K562 (cell line): ENCODE data around the gene DNAJC11. TPM values are rescaled to one million over a fixed set of nuclear protein-coding genes. Genes with fewer than 3 reads are reported as not detected.

Experiments used
- ATAC-seq: fragments of 200-7000 bp; cut with Tn5 transposase; 3 replicates; pipeline ENCODE4 v1.9.1; 2020; ENCODE audit warnings: moderate library complexity
- BruUV-seq: library from RNA; stranded (reverse); fragments of 400-500 nt; replicated peaks from 2 replicates; lab custom pipeline; 2021; lab: Mats Ljungman, UMichigan
- CTCF ChIA-PET: fragments of 300-600 bp; formaldehyde crosslinking; extraction: SDS; loops from one replicate; lab custom pipeline; 2021; ENCODE audit warnings: low intra/inter-chr PET ratio; lab: Yijun Ruan, JAX
- POLR2A ChIA-PET: fragments of 300-600, 350-650 bp; sonication (Branson Sonifier 250); formaldehyde crosslinking; extraction: SDS; loops from one replicate; lab custom pipeline; 2021; ENCODE audit warnings: antibody characterized with exemption, inconsistent platforms; lab: Yijun Ruan, JAX
- DNase-seq, 4 experiments: peaks; one replicate each; pipeline versions ENCODE4 v3.0.0 to v3.0.0-alpha.2; 2011 to 2018; ENCODE audit warnings: low spot score in 3 of 4, mixed read lengths in 3 of 4; ENCODE audit errors: extremely low read depth in 1 of 4
- FAIRE-seq: peaks from 2 replicates; lab custom pipeline; 2011; peaks lifted over from hg19 to GRCh38; lab: Jason Lieb, UNC
- H2AFZ ChIP-seq: 2 replicates; pipeline ENCODE4 v1.6.0; 2011; ENCODE audit warnings: low read depth, low read length, control low read depth, inconsistent platforms
- H3K27ac ChIP-seq: fragments of 200-600 bp; 3 replicates; pipeline ENCODE4 v1.8.0; 2011; ENCODE audit warnings: low read depth, mild to moderate bottlenecking, control low read depth, inconsistent platforms, low read length, moderate library complexity, mixed read lengths; ENCODE audit errors: extremely low read depth
- H3K27me3 ChIP-seq, 2 experiments: fragments of 300-600 bp in 1 of 2; 2 replicates in 1 of 2; 3 replicates in 1 of 2; pipeline versions ENCODE4 v1.6.0 to v1.8.0; 2011; ENCODE audit warnings: inconsistent platforms in 2 of 2, low read length in 2 of 2, mild to moderate bottlenecking in 1 of 2, mixed read lengths in 1 of 2, moderate library complexity in 1 of 2; ENCODE audit not compliant: control insufficient read depth in 2 of 2, insufficient read depth in 2 of 2
- H3K36me3 ChIP-seq: fragments of 300-600 bp; 3 replicates; pipeline ENCODE4 v1.8.0; 2011; ENCODE audit warnings: mild to moderate bottlenecking, low read length, inconsistent platforms; ENCODE audit not compliant: control insufficient read depth, insufficient read depth
- H3K4me1 ChIP-seq, 2 experiments: fragments of 200-600 bp in 1 of 2; replicated peaks in 1 of 2; 2 replicates in 1 of 2; 3 replicates in 1 of 2; pipeline versions ENCODE4 v1.5.1 to v1.8.0; 2011; ENCODE audit warnings: inconsistent platforms in 2 of 2, low read length in 2 of 2, mild to moderate bottlenecking in 1 of 2, mixed read lengths in 1 of 2, moderate library complexity in 1 of 2; ENCODE audit not compliant: control insufficient read depth in 2 of 2, insufficient read depth in 2 of 2
- H3K4me2 ChIP-seq: 2 replicates; pipeline ENCODE4 v1.6.1; 2011; ENCODE audit warnings: low read length, control low read depth, inconsistent platforms, mixed read lengths; ENCODE audit not compliant: insufficient read depth
- H3K4me3 ChIP-seq: fragments of 200-600 bp; sonication (generic), shearing (Covaris generic); 2 replicates; pipeline ENCODE4 v1.5.1; 2016; ENCODE audit warnings: control low read depth, inconsistent platforms
- H3K79me2 ChIP-seq: fragments of 200-600 bp; 3 replicates; pipeline ENCODE4 v1.8.0; 2011; ENCODE audit warnings: low read length, inconsistent platforms; ENCODE audit not compliant: control insufficient read depth, insufficient read depth
- H3K9ac ChIP-seq, 2 experiments: 2 replicates each; pipeline versions ENCODE4 v1.6.0 to v1.6.1; 2011; ENCODE audit warnings: low read depth in 2 of 2, low read length in 2 of 2, control low read depth in 1 of 2, inconsistent platforms in 1 of 2, mild to moderate bottlenecking in 1 of 2, mixed read lengths in 1 of 2; ENCODE audit not compliant: insufficient read depth in 1 of 2
- H3K9me1 ChIP-seq: one replicate; pipeline ENCODE4 v1.6.0; 2011; ENCODE audit warnings: inconsistent platforms, mild to moderate bottlenecking, low read length, moderate library complexity; ENCODE audit not compliant: control insufficient read depth, insufficient read depth
- H3K9me3 ChIP-seq: replicated peaks from 2 replicates; pipeline ENCODE4 v1.5.1; 2011; ENCODE audit warnings: low read depth, low read length, inconsistent platforms; ENCODE audit not compliant: control insufficient read depth, insufficient read depth
- H4K20me1 ChIP-seq: replicated peaks from 2 replicates; pipeline ENCODE4 v1.6.1; 2011; ENCODE audit warnings: low read length, inconsistent platforms, mixed read lengths; ENCODE audit not compliant: control insufficient read depth, insufficient read depth
- KDM1A ChIP-seq, 2 experiments: fragments of 450-650 bp; IDR thresholded peaks; 2 replicates each; pipeline ENCODE4 v1.6.1; 2016; ENCODE audit warnings: mild to moderate bottlenecking in 2 of 2
- WGBS: fragments of 100-300 bp; shearing (Covaris generic); methylation state at CpG from one replicate; pipeline ENCODE4 v1.1.6; 2016; ENCODE audit warnings: low coverage, mixed read lengths; ENCODE audit not compliant: insufficient coverage; ENCODE audit errors: missing lambda C conversion rate; 5-methylcytosine and 5-hydroxymethylcytosine counted together
- in situ Hi-C: fragments of 300-500 bp; cut with MboI; formaldehyde crosslinking; loops from 4 replicates; pipeline ENCODE4 v1.15.0; 2018; ENCODE audit warnings: inconsistent platforms, mixed read lengths
- intact Hi-C: fragments of 100-400 bp; cut with micrococcal nuclease; formaldehyde crosslinking; loops from 2 replicates; pipeline ENCODE4 v1.14.2; 2022
- polyA plus RNA-seq, 8 experiments: library from polyadenylated mRNA; depleted of rRNA in 4 of 8; stranded (reverse) in 5 of 8; unstranded in 3 of 8; fragments of >200 nt; fragmentation: Nextera tagmentation in 2 of 8; fragmentation: Illumina TruSeq in 1 of 8; extraction: Ambion mirVana in 2 of 8; extraction: Trizol in 1 of 8; gene quantifications; 2 replicates each; pipeline versions ENCODE4 v1.2.1 to v1.2.3, GENCODE V29; 2011 to 2014; ENCODE audit warnings: inconsistent platforms in 1 of 8, missing spikeins in 1 of 8
- total RNA-seq, 7 experiments: library from RNA; depleted of rRNA in 6 of 7; stranded (reverse); fragments of >200 nt in 6 of 7; fragmentation: Illumina TruSeq in 2 of 7; extraction: Trizol in 2 of 7; gene quantifications; 2 replicates each; pipeline versions ENCODE4 v1.2.1 to v1.2.3, GENCODE V29; 2011 to 2021; ENCODE audit warnings: low replicate concordance in 1 of 7
- TF ChIP-seq, protein P1 (sequence below): fragments of 200-600 bp; sonication (generic); IDR thresholded peaks from one replicate; pipeline ENCODE4 v1.6.1; 2012; ENCODE audit warnings: mild to moderate bottlenecking, low read depth, low read length, inconsistent platforms

Gene DNAJC11
- total and polyA plus RNA-seq, 9 of the 15 experiments (the other 6 are each of a cell fraction or from before 2014, with no cell fraction given), result 14.1 to 123 (median 76.6) TPM

GRCh38 chr1:6726253-6726652 lies 24.6 kb upstream of the DNAJC11 start:
- H3K9me3 ChIP-seq, result no peaks in the 10 kb centered on the region
- intact Hi-C loops (loop anchor here (5.0 to 10.0 kb wide), 2 partner anchors 61 to 349 kb away; partner anchors contain the start of gene CAMTA1), in situ Hi-C loops (loop anchor here (10.0 kb wide), 2 partner anchors 169 to 499 kb away; no protein-coding TSS in a partner anchor)
- TF ChIP-seq, protein P1, sequence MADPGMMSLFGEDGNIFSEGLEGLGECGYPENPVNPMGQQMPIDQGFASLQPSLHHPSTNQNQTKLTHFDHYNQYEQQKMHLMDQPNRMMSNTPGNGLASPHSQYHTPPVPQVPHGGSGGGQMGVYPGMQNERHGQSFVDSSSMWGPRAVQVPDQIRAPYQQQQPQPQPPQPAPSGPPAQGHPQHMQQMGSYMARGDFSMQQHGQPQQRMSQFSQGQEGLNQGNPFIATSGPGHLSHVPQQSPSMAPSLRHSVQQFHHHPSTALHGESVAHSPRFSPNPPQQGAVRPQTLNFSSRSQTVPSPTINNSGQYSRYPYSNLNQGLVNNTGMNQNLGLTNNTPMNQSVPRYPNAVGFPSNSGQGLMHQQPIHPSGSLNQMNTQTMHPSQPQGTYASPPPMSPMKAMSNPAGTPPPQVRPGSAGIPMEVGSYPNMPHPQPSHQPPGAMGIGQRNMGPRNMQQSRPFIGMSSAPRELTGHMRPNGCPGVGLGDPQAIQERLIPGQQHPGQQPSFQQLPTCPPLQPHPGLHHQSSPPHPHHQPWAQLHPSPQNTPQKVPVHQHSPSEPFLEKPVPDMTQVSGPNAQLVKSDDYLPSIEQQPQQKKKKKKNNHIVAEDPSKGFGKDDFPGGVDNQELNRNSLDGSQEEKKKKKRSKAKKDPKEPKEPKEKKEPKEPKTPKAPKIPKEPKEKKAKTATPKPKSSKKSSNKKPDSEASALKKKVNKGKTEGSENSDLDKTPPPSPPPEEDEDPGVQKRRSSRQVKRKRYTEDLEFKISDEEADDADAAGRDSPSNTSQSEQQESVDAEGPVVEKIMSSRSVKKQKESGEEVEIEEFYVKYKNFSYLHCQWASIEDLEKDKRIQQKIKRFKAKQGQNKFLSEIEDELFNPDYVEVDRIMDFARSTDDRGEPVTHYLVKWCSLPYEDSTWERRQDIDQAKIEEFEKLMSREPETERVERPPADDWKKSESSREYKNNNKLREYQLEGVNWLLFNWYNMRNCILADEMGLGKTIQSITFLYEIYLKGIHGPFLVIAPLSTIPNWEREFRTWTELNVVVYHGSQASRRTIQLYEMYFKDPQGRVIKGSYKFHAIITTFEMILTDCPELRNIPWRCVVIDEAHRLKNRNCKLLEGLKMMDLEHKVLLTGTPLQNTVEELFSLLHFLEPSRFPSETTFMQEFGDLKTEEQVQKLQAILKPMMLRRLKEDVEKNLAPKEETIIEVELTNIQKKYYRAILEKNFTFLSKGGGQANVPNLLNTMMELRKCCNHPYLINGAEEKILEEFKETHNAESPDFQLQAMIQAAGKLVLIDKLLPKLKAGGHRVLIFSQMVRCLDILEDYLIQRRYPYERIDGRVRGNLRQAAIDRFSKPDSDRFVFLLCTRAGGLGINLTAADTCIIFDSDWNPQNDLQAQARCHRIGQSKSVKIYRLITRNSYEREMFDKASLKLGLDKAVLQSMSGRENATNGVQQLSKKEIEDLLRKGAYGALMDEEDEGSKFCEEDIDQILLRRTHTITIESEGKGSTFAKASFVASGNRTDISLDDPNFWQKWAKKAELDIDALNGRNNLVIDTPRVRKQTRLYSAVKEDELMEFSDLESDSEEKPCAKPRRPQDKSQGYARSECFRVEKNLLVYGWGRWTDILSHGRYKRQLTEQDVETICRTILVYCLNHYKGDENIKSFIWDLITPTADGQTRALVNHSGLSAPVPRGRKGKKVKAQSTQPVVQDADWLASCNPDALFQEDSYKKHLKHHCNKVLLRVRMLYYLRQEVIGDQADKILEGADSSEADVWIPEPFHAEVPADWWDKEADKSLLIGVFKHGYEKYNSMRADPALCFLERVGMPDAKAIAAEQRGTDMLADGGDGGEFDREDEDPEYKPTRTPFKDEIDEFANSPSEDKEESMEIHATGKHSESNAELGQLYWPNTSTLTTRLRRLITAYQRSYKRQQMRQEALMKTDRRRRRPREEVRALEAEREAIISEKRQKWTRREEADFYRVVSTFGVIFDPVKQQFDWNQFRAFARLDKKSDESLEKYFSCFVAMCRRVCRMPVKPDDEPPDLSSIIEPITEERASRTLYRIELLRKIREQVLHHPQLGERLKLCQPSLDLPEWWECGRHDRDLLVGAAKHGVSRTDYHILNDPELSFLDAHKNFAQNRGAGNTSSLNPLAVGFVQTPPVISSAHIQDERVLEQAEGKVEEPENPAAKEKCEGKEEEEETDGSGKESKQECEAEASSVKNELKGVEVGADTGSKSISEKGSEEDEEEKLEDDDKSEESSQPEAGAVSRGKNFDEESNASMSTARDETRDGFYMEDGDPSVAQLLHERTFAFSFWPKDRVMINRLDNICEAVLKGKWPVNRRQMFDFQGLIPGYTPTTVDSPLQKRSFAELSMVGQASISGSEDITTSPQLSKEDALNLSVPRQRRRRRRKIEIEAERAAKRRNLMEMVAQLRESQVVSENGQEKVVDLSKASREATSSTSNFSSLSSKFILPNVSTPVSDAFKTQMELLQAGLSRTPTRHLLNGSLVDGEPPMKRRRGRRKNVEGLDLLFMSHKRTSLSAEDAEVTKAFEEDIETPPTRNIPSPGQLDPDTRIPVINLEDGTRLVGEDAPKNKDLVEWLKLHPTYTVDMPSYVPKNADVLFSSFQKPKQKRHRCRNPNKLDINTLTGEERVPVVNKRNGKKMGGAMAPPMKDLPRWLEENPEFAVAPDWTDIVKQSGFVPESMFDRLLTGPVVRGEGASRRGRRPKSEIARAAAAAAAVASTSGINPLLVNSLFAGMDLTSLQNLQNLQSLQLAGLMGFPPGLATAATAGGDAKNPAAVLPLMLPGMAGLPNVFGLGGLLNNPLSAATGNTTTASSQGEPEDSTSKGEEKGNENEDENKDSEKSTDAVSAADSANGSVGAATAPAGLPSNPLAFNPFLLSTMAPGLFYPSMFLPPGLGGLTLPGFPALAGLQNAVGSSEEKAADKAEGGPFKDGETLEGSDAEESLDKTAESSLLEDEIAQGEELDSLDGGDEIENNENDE, result no peak
- 0 out of 4 replicates have a peak, but pooled peaks of 1 of the 2 experiments have one; percentile 12 for TF ChIP-seq KDM1A (IDR thresholded peaks at IDR 0.05)
- ChIA-PET POLR2A (interaction anchor here (1.2 kb wide), 1 partner anchor 12 kb away, joined by 3 read pairs; no protein-coding TSS in a partner anchor), CTCF (interaction anchor here (0.6 to 2.1 kb wide), 2 partner anchors 58 to 163 kb away, joined by 4 to 16 read pairs; no protein-coding TSS in a partner anchor)
- H3K36me3 ChIP-seq, result no peaks in the 10 kb centered on the region
- H2AFZ ChIP-seq, result no peak overlapping the region
- 0 out of 5 replicates have a peak, but pooled peaks cover 0 to 3% of the 10 kb centered on the region in 2 experiments for H3K4me1 ChIP-seq
- no peak for FAIRE-seq
- peaks cover 23 to 43% of the 10 kb centered on the region in 2 experiments; a peak in 4 of 5 replicates for H3K27me3 ChIP-seq
- H4K20me1 ChIP-seq, result no peaks in the 10 kb centered on the region
- H3K9me1 ChIP-seq, result no peaks in the 10 kb centered on the region
- peak in 1 of 4 experiments; percentile 2 for DNase-seq
- H3K9ac ChIP-seq, result no peak overlapping the region
- 5% methylated on average over 7 of the region's 7 CpGs for WGBS
- no peak overlapping the region for H3K4me3 ChIP-seq
- H3K4me2 ChIP-seq, result no peak overlapping the region
- no peak for ATAC-seq
- no peak overlapping the region for H3K27ac ChIP-seq
- BruUV-seq, result no TSS peak
- no peaks in the 10 kb centered on the region for H3K79me2 ChIP-seq
